Astrocyte (in vitro differentiated cells and primary cell): Measurements from ENCODE around the gene GSTP1.

Experiments
- EZH2 ChIP-seq: IDR thresholded peaks from 2 replicates; pipeline ENCODE4 v1.6.1; 2012; ENCODE audit warnings: mild to moderate bottlenecking, low read length, inconsistent platforms; ENCODE audit not compliant: insufficient read depth
- TF ChIP-seq, protein P1 (sequence below): IDR thresholded peaks from 2 replicates; pipeline ENCODE4 v1.5.1; 2011; ENCODE audit warnings: low read depth, mild to moderate bottlenecking, inconsistent platforms, low read length, moderate library complexity; ENCODE audit not compliant: insufficient read depth

DNA sequence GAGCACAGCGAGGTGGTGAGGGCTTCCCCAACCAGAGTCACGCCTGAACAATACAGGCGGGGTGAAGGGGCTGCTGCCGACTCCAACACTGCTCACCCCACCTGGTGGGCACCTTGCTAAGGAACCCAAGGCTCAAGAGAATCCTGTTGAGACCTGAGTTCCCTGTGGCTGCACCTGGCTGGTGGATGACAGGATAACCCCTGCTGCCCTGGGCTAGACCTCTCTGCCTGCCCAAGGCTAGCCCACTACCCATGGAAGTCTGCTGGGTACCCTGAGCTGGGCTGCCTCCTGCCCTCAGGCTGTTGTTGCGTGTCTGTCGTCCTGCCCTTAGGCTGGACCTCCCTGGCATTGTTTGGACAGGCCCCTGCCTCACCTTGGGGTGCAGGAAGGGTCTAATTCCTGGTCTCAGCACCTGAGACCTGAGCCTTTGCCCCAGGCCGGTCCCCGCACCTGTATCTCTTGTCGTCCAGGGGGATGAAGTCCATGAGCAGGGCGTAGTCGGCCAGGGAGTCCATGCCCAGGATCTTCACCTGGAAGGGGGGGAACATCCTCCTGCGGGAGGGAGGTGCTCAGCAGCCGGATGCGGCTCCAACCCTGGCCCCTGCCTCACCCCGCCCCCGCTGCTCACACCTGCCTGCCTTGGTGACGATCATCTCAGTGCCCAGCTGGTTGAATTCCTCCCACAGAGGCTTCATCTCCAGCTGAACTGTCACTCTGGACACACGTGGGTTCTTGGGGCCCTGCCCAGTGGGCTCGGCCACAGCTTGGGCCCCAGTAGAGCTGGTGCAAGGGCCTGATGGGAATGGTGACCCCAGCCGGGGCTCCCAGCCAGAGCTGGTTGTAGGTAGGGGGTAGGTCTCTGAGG lies 51.0 kb downstream of the GSTP1 start:
- TF ChIP-seq, protein P1, sequence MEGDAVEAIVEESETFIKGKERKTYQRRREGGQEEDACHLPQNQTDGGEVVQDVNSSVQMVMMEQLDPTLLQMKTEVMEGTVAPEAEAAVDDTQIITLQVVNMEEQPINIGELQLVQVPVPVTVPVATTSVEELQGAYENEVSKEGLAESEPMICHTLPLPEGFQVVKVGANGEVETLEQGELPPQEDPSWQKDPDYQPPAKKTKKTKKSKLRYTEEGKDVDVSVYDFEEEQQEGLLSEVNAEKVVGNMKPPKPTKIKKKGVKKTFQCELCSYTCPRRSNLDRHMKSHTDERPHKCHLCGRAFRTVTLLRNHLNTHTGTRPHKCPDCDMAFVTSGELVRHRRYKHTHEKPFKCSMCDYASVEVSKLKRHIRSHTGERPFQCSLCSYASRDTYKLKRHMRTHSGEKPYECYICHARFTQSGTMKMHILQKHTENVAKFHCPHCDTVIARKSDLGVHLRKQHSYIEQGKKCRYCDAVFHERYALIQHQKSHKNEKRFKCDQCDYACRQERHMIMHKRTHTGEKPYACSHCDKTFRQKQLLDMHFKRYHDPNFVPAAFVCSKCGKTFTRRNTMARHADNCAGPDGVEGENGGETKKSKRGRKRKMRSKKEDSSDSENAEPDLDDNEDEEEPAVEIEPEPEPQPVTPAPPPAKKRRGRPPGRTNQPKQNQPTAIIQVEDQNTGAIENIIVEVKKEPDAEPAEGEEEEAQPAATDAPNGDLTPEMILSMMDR, result no peak
- TF ChIP-seq EZH2, result no peak
